ENCODE results near the gene DDR1.

DNA sequence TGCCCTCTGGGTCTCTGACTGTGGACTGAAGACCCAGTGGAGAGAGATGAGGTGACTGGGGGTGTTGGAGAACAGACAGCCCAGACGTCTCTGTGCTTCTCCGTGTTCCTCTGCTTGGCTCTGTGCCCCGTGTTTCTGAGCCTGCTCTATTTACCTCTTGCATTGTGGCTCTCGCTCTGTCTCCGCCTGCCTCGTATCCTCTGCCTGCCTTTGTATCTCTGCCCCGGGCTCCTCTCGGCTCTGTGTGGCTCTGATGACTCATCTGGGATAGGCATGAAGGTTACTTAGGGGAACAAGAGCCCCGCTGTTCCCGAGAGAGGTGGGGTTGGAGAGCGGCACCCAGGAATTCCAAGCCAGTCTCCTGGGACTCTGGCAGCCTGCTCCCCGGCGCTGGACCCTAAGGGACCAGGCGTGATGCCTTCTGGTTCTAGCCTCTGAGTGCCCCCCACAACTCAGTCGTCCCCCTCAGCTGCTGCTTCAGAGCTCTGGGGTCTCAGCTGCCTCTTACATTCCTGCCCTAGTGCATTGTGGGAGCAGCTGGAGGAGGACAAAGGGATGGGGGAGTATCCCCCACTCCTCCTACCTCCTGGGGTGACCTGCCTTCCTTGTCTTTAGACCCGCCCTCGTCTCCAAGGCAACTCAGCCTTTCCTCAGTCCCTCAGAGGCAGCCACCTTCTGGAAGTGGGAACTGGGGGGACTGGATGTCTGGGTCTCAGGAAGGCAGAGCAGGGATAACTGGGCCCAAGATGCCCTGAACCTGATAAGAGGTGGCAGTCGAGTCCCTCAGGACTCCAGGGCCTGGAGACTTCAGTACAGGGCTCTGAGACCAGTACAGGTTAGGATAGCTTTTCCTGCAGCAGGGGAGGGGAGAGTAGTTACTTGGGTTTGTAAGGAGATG lies 1.9 kb downstream of the DDR1 start:
- TF ChIP-seq, protein P1, sequence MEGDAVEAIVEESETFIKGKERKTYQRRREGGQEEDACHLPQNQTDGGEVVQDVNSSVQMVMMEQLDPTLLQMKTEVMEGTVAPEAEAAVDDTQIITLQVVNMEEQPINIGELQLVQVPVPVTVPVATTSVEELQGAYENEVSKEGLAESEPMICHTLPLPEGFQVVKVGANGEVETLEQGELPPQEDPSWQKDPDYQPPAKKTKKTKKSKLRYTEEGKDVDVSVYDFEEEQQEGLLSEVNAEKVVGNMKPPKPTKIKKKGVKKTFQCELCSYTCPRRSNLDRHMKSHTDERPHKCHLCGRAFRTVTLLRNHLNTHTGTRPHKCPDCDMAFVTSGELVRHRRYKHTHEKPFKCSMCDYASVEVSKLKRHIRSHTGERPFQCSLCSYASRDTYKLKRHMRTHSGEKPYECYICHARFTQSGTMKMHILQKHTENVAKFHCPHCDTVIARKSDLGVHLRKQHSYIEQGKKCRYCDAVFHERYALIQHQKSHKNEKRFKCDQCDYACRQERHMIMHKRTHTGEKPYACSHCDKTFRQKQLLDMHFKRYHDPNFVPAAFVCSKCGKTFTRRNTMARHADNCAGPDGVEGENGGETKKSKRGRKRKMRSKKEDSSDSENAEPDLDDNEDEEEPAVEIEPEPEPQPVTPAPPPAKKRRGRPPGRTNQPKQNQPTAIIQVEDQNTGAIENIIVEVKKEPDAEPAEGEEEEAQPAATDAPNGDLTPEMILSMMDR (IDR thresholded peaks at IDR 0.05; ENCODE audit: low read depth, low read length), result no peak
- no peak for TF ChIP-seq POLR2A (IDR thresholded peaks at IDR 0.05; ENCODE audit: extremely low read depth, insufficient read length)

All from NB4 (cell line).